Keratinocyte (primary cell): ENCODE measurements around the gene SORBS1. TPM values are rescaled to one million over a fixed set of nuclear protein-coding genes. Genes with fewer than 3 reads are reported as not detected.

Experiments used
- DNase-seq: peaks from one replicate; pipeline ENCODE4 v3.0.0-alpha.2; 2011; ENCODE audit warnings: low read depth, missing footprints, low spot score
- FAIRE-seq: peaks from 2 replicates; lab custom pipeline; 2011; peaks lifted over from hg19 to GRCh38; lab: Jason Lieb, UNC
- H2AFZ ChIP-seq: 2 replicates; pipeline ENCODE4 v1.6.0; 2012; ENCODE audit warnings: low read length, control low read depth, inconsistent platforms; ENCODE audit not compliant: control insufficient read depth
- H3K27ac ChIP-seq: 2 replicates; pipeline ENCODE4 v1.5.1; 2011; ENCODE audit warnings: low read length; ENCODE audit not compliant: control insufficient read depth, insufficient read depth
- H3K27me3 ChIP-seq: 3 replicates; pipeline ENCODE4 v1.6.0; 2011; ENCODE audit warnings: low read length; ENCODE audit not compliant: control insufficient read depth, insufficient read depth; ENCODE audit errors: extremely low read depth
- H3K36me3 ChIP-seq, 2 experiments: 2 replicates in 1 of 2; 3 replicates in 1 of 2; pipeline ENCODE4 v1.5.1; 2011; ENCODE audit warnings: low read length in 2 of 2, mild to moderate bottlenecking in 1 of 2; ENCODE audit not compliant: control insufficient read depth in 2 of 2, insufficient read depth in 2 of 2; ENCODE audit errors: extremely low read depth in 1 of 2
- H3K4me1 ChIP-seq: 3 replicates; pipeline ENCODE4 v1.5.1; 2011; ENCODE audit warnings: low read length; ENCODE audit not compliant: control insufficient read depth, insufficient read depth; ENCODE audit errors: extremely low read depth
- H3K4me2 ChIP-seq: 3 replicates; pipeline ENCODE4 v1.6.0; 2011; ENCODE audit warnings: low read depth, low read length; ENCODE audit not compliant: control insufficient read depth, insufficient read depth; ENCODE audit errors: extremely low read depth
- H3K4me3 ChIP-seq, 3 experiments: fragments of 200-600 bp in 1 of 3; sonication (generic) in 1 of 3; 2 replicates in 2 of 3; 3 replicates in 1 of 3; pipeline ENCODE4 v1.5.1; 2011 to 2016; ENCODE audit warnings: low read length in 3 of 3, mild to moderate bottlenecking in 3 of 3, control low read depth in 2 of 3, inconsistent platforms in 1 of 3, low read depth in 1 of 3, mixed read lengths in 1 of 3, mixed run types in 1 of 3, moderate library complexity in 1 of 3; ENCODE audit not compliant: control insufficient read depth in 2 of 3, insufficient read depth in 2 of 3; ENCODE audit errors: extremely low read depth in 1 of 3
- H3K79me2 ChIP-seq: 2 replicates; pipeline ENCODE4 v1.6.0; 2012; ENCODE audit warnings: low read length; ENCODE audit not compliant: control insufficient read depth, insufficient read depth
- H3K9ac ChIP-seq: 3 replicates; pipeline ENCODE4 v1.6.0; 2011; ENCODE audit warnings: low read length; ENCODE audit not compliant: control insufficient read depth, insufficient read depth; ENCODE audit errors: extremely low read depth
- H3K9me1 ChIP-seq: 3 replicates; pipeline ENCODE4 v1.6.0; 2011; ENCODE audit warnings: low read length; ENCODE audit not compliant: control insufficient read depth, insufficient read depth; ENCODE audit errors: extremely low read depth
- H3K9me3 ChIP-seq: 2 replicates; pipeline ENCODE4 v1.5.1; 2012; ENCODE audit warnings: low read depth, low read length; ENCODE audit not compliant: control insufficient read depth
- H4K20me1 ChIP-seq: 3 replicates; pipeline ENCODE4 v1.6.0; 2011; ENCODE audit warnings: low read length; ENCODE audit not compliant: control insufficient read depth, insufficient read depth; ENCODE audit errors: extremely low read depth
- CTCF ChIP-seq, 3 experiments: IDR thresholded peaks in 1 of 3; conservative IDR thresholded peaks in 1 of 3; optimal IDR thresholded peaks in 1 of 3; 2 replicates in 2 of 3; 3 replicates in 1 of 3; pipeline versions ENCODE3 to v1.5.1; 2011; ENCODE audit warnings: low read length in 3 of 3, mild to moderate bottlenecking in 3 of 3, moderate library complexity in 2 of 3, control low read depth in 1 of 3, inconsistent platforms in 1 of 3; ENCODE audit not compliant: insufficient read depth in 2 of 3; ENCODE audit errors: extremely low read depth in 1 of 3
- EZH2 ChIP-seq: IDR thresholded peaks from one replicate; pipeline ENCODE4 v1.6.1; 2012; ENCODE audit warnings: inconsistent platforms, mild to moderate bottlenecking, low read length, moderate library complexity
- dilution Hi-C: fragments of 300-500 bp; cut with MboI; formaldehyde crosslinking; loops from one replicate; pipeline ENCODE4 v1.7.0; 2020; ENCODE audit warnings: low sequenced_read_pairs; ENCODE audit not compliant: extremely low pct_ligation_motif_present
- polyA plus RNA-seq, 5 experiments: library from polyadenylated mRNA; depleted of rRNA in 3 of 5; stranded (reverse) in 3 of 5; stranded (forward) in 1 of 5; unstranded in 1 of 5; fragments of >200 nt; gene quantifications; 1 replicate in 1 of 5; 2 replicates in 3 of 5; 3 replicates in 1 of 5; pipeline versions ENCODE4 v1.2.1 to v1.2.3, GENCODE V29; 2011 to 2012; ENCODE audit warnings: missing spikeins in 2 of 5, low read depth in 1 of 5, low replicate concordance in 1 of 5

The SORBS1 gene
- polyA plus RNA-seq, 1 donor (not counting 4 experiments of a cell fraction or from before 2014, with no cell fraction given) = 0.42 TPM

- Histone ChIP-seq H3K27me3 (no peaks in the 10 kb centered on the region), H3K36me3 (no peaks in the 10 kb centered on the region), H3K79me2 (peaks cover 6% of the 10 kb centered on the region), H3K27ac (peak overlapping the region; percentile 86), H3K4me2 (peak overlapping the region; percentile 92), H4K20me1 (no peaks in the 10 kb centered on the region), H2AFZ (peak overlapping the region; percentile 90), H3K9me1 (no peaks in the 10 kb centered on the region), H3K4me1 (peaks cover 15% of the 10 kb centered on the region), H3K9me3 (no peaks in the 10 kb centered on the region), H3K4me3 (peak overlapping the region; percentile 21 to 67 (median 61)), H3K9ac (peak overlapping the region; percentile 79)
- TF ChIP-seq CTCF (optimal IDR thresholded peaks at IDR 0.05 in 1 of 3, IDR thresholded peaks at IDR 0.05 in 1 of 3, conservative IDR thresholded peaks at IDR 0.05 in 1 of 3; ENCODE audit: extremely low read depth in 1 of 3, insufficient read depth in 2 of 3, low read length in 3 of 3) (no peak), EZH2 (no peak)
- dilution Hi-C loops = no loop called here
- FAIRE-seq = peak; percentile 76
- no peak for DNase-seq
Observed at GRCh38 chr10:95295031-95295755, 266.0 kb downstream of the SORBS1 start.

- FAIRE-seq = no peak
- no peak overlapping the region for H3K4me2 ChIP-seq
- peak overlapping the region; percentile 20 for H2AFZ ChIP-seq
- H3K27me3 ChIP-seq = no peaks in the 10 kb centered on the region
- H3K9me1 ChIP-seq = no peaks in the 10 kb centered on the region
- H3K79me2 ChIP-seq = peaks cover 21% of the 10 kb centered on the region
- H3K9me3 ChIP-seq = no peaks in the 10 kb centered on the region
- H3K4me1 ChIP-seq = peaks cover 22% of the 10 kb centered on the region
- DNase-seq = no peak
- no peaks in the 10 kb centered on the region for H3K36me3 ChIP-seq
- H3K9ac ChIP-seq = no peak overlapping the region
- no peaks in the 10 kb centered on the region for H4K20me1 ChIP-seq
- TF ChIP-seq EZH2 (no peak), CTCF (optimal IDR thresholded peaks at IDR 0.05 in 1 of 3, IDR thresholded peaks at IDR 0.05 in 1 of 3, conservative IDR thresholded peaks at IDR 0.05 in 1 of 3; ENCODE audit: extremely low read depth in 1 of 3, insufficient read depth in 2 of 3, low read length in 3 of 3) (no peak)
- H3K4me3 ChIP-seq = no peak overlapping the region
- no peak overlapping the region for H3K27ac ChIP-seq
- dilution Hi-C loops = no loop called here
Observed at GRCh38 chr10:95293631-95294030, 267.5 kb downstream of the SORBS1 start.
